Ovary (tissue), 9 donors: ENCODE results near the gene CCDC80. TPM values are rescaled to one million over a fixed set of nuclear protein-coding genes. Genes with fewer than 3 reads are reported as not detected.

ENCODE experiments used
- DNase-seq, 5 donors: peaks; one replicate each; pipeline ENCODE4 v3.0.0-alpha.2; 2019 to 2020
- H3K27ac ChIP-seq, 2 donors: fragments of 200-600 bp; one replicate each; pipeline versions ENCODE4 v1.5.1 to v1.8.0; 2019 to 2022
- H3K27me3 ChIP-seq: fragments of 200-600 bp; one replicate; pipeline ENCODE4 v1.8.0; 2022
- H3K36me3 ChIP-seq: fragments of 200-600 bp; sonication (generic); one replicate; pipeline ENCODE4 v1.5.1; 2019
- H3K4me1 ChIP-seq: one replicate; pipeline ENCODE4 v1.8.1; 2013; ENCODE audit warnings: mild to moderate bottlenecking, moderate library complexity; ENCODE audit not compliant: insufficient read depth
- H3K4me3 ChIP-seq: fragments of 200-600 bp; sonication (generic); one replicate; pipeline ENCODE4 v1.5.1; 2017
- H3K9me3 ChIP-seq, 2 donors: fragments of 200-600 bp in 1 of 2; sonication (generic) in 1 of 2; one replicate each; pipeline versions ENCODE4 v1.5.1 to v1.8.1; 2013 to 2019; ENCODE audit warnings: mild to moderate bottlenecking in 1 of 2, moderate library complexity in 1 of 2
- CTCF ChIP-seq, 3 donors: fragments of 450-650 bp in 2 of 3; fragments of 200-600 bp in 1 of 3; IDR thresholded peaks; one replicate each; pipeline versions ENCODE4 v1.5.1 to v1.8.0; 2016 to 2022; ENCODE audit warnings: antibody characterized with exemption in 3 of 3, mild to moderate bottlenecking in 1 of 3
- EP300 ChIP-seq: sonication (generic); formaldehyde crosslinking; IDR thresholded peaks from one replicate; pipeline ENCODE4 v1.6.1; 2017; ENCODE audit warnings: antibody characterized with exemption
- POLR2A ChIP-seq: fragments of 450-650 bp; IDR thresholded peaks from one replicate; pipeline ENCODE4 v1.6.1; 2017; ENCODE audit warnings: antibody characterized with exemption, mild to moderate bottlenecking, moderate library complexity
- WGBS, 3 donors: extraction: QIAGEN DNeasy Blood & Tissue Kit in 1 of 3; methylation state at CpG; one replicate each; pipeline versions ENCODE4 v1.1.5 to v1.1.7; 2013 to 2017; 5-methylcytosine and 5-hydroxymethylcytosine counted together
- intact Hi-C, 4 donors: fragments of 100-400 bp; cut with DNase I; formaldehyde crosslinking; loops; one replicate each; pipeline versions ENCODE4 v1.11.0 to v1.15.1; 2022 to 2023
- polyA plus RNA-seq, 2 donors: library from polyadenylated mRNA; stranded (reverse); fragments of 200-250 nt in 1 of 2; fragments of 350-450 nt in 1 of 2; fragmentation: Illumina TruSeq in 1 of 2; extraction: RNeasy Lipid Tissue Mini Kit (QIAGEN cat#74804) in 1 of 2; gene quantifications; one replicate each; pipeline ENCODE4 v1.2.3, GENCODE V29; 2013 to 2014
- total RNA-seq, 7 donors: library from RNA; depleted of rRNA in 2 of 7; stranded (reverse); fragments of >200 nt in 2 of 7; fragmentation: NEBNext Ultra II Directional in 3 of 7; extraction: Animal tissue kit (Norgen Biotek cat#: 25700) in 3 of 7; gene quantifications; one replicate each; pipeline versions ENCODE4 v1.1.0 to v1.2.4, GENCODE V29; 2016 to 2023
- donor health status: DM: no; HTN: no; CAD: no; lungs with moderate emphysema.
- donor health status: DM: no; HTN: no; CAD: no.
- donor health status: Bipolar disorder and iron deficiency.
- donor health status: DM: yes; HTN: yes; CAD: no.
- donor health status: DM: no; HTN: no; CAD: no.
- donor health status: DM: yes; HTN: yes; CAD: no.

The CCDC80 gene
- total and polyA plus RNA-seq, 9 donors: 13.2 to 539 (median 92.2) TPM

GRCh38 chr3:112685420-112685819 is 44.5 kb upstream of the CCDC80 start:
- WGBS, 3 donors: 78 to 88% (median 86%) methylated on average over 7 of the region's 7 CpGs
- TF ChIP-seq POLR2A: no peak
- no peak for TF ChIP-seq EP300
- Histone ChIP-seq H3K4me3 (no peak overlapping the region), H3K27me3 (no peaks in the 10 kb centered on the region), H3K36me3 (no peaks in the 10 kb centered on the region), H3K9me3 (no peaks in the 10 kb centered on the region), H3K4me1 (no peaks in the 10 kb centered on the region), H3K27ac (no peak overlapping the region)
- intact Hi-C loops: no loop called here
- no peak for DNase-seq

- no peaks in the 10 kb centered on the region for H3K27me3 ChIP-seq
- no peaks in the 10 kb centered on the region for H3K4me1 ChIP-seq
- no peak overlapping the region for H3K4me3 ChIP-seq
- H3K9me3 ChIP-seq: no peaks in the 10 kb centered on the region
- no peak overlapping the region for H3K27ac ChIP-seq
- intact Hi-C loops: no loop called here
- 85 to 87% (median 85%) methylated on average over 5 of the region's 5 CpGs for WGBS, 3 donors
- TF ChIP-seq POLR2A (no peak), CTCF (IDR thresholded peaks at IDR 0.05) (no peak), EP300 (no peak)
- DNase-seq: no peak
- H3K36me3 ChIP-seq: no peaks in the 10 kb centered on the region
Observed at GRCh38 chr3:112682361-112682760, 41.4 kb upstream of the CCDC80 start.

- no peak overlapping the region for H3K4me3 ChIP-seq
- no peak overlapping the region for H3K27ac ChIP-seq
- H3K4me1 ChIP-seq: no peaks in the 10 kb centered on the region
- intact Hi-C loops: no loop called here
- whole genome bisulfite sequencing, 3 donors: 80 to 84% (median 80%) methylated on average over 2 of the region's 2 CpGs
- H3K9me3 ChIP-seq: no peaks in the 10 kb centered on the region
- H3K27me3 ChIP-seq: no peaks in the 10 kb centered on the region
- H3K36me3 ChIP-seq: no peaks in the 10 kb centered on the region
- no peak for DNase-seq
- TF ChIP-seq CTCF (IDR thresholded peaks at IDR 0.05): no peak
- TF ChIP-seq EP300: no peak
- TF ChIP-seq POLR2A: no peak
Observed at GRCh38 chr3:112681822-112682325, 40.9 kb upstream of the CCDC80 start.

GRCh38 chr3:112676659-112677234 is 35.8 kb upstream of the CCDC80 start:
- Histone ChIP-seq H3K9me3 (no peaks in the 10 kb centered on the region), H3K4me1 (peaks cover 1% of the 10 kb centered on the region), H3K27ac (peak overlapping the region in 1 of 2 donors; percentile 13), H3K36me3 (no peaks in the 10 kb centered on the region), H3K4me3 (no peak overlapping the region), H3K27me3 (no peaks in the 10 kb centered on the region)
- WGBS, 3 donors: 24 to 53% (median 36%) methylated on average over 6 of the region's 6 CpGs
- DNase-seq: peak; percentile 32 to 50 (median 43)
- TF ChIP-seq CTCF (IDR thresholded peaks at IDR 0.05) (no peak), EP300 (no peak), POLR2A (no peak)
- intact Hi-C loops: no loop called here

GRCh38 chr3:112675943-112676535 is 35.1 kb upstream of the CCDC80 start:
- no peaks in the 10 kb centered on the region for H3K27me3 ChIP-seq
- no peak overlapping the region for H3K4me3 ChIP-seq
- no peaks in the 10 kb centered on the region for H3K9me3 ChIP-seq
- intact Hi-C loops: no loop called here
- H3K27ac ChIP-seq: peak overlapping the region in 1 of 2 donors; percentile 13
- DNase-seq: no peak
- peaks cover 1% of the 10 kb centered on the region for H3K4me1 ChIP-seq
- 77 to 93% (median 90%) methylated on average over 4 of the region's 4 CpGs for WGBS, 3 donors
- no peaks in the 10 kb centered on the region for H3K36me3 ChIP-seq
- TF ChIP-seq POLR2A: no peak
- TF ChIP-seq EP300: no peak
